ENCODE data around the gene SH3RF3. TPM values are rescaled to one million over a fixed set of nuclear protein-coding genes. Genes with fewer than 3 reads are reported as not detected.

SH3RF3 gene
- total RNA-seq, 1 experiment from 2014 or later, result 1.0 TPM

DNA sequence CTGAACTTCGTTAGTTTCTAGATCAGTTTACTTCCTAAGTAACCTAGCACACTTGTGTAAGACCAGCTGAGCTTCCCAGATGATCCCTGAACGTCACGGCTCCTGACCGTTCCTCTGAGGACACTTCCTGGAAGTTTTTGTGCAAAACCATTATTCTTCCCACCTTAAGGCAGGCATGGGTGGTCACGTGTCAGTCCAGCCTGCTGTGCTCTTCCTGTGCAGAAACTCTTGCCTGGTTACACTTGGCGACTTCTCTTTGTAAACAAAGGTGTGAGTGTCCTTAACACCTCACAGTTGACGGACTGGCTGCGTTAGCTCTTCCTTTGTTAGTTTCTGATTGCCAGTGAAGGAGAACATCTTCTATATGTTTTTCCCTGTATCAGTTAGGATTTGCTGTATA lies 118.3 kb downstream of the SH3RF3 start (continued):
- TF ChIP-seq, protein P1, sequence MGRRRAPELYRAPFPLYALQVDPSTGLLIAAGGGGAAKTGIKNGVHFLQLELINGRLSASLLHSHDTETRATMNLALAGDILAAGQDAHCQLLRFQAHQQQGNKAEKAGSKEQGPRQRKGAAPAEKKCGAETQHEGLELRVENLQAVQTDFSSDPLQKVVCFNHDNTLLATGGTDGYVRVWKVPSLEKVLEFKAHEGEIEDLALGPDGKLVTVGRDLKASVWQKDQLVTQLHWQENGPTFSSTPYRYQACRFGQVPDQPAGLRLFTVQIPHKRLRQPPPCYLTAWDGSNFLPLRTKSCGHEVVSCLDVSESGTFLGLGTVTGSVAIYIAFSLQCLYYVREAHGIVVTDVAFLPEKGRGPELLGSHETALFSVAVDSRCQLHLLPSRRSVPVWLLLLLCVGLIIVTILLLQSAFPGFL (CRISPR knock-in tag; IDR thresholded peaks at IDR 0.05; ENCODE audit: borderline replicate concordance), result no peak

DNA sequence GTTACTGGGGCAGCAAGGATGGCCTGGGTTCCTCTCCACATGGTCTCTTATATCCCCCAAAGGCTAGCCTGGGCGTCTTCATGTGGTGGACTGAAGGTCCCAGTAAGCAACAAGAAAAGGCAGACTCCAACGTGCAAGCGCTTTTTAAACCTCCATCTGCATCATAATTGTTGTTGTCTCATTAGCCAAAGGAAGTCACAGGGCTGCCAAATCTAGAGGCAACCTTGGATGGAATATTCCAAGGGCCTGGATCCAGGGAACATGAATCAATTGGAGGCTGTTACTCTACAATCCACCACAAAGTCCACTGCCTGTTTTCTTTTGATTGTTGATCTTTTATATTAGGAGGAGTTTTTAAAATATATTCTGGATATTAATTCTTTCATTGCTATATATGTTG lies 118.8 kb downstream of the SH3RF3 start:
- POLR2A ChIA-PET, result no interaction called here
- Mint-ChIP-seq H3K27me3 (ENCODE audit: low read depth) (no peaks in the 10 kb centered on the region; the same call in 1 of the 2 replicates), H3K4me1 (peaks cover 13% of the 10 kb centered on the region), H3K36me3 (no peaks in the 10 kb centered on the region), H3K27ac (no peak overlapping the region), H3K4me3 (no peak overlapping the region), H3K9me3 (peaks cover 7% of the 10 kb centered on the region; the same call in 1 of the 2 replicates)
- CTCF ChIA-PET, result no interaction called here
- ATAC-seq (no peak), DNase-seq (ENCODE audit: low spot score) (no peak)
- TF ChIP-seq RELA (CRISPR knock-in tag; IDR thresholded peaks at IDR 0.05; ENCODE audit: borderline replicate concordance) (no peak), NR2C2 (CRISPR knock-in tag; IDR thresholded peaks at IDR 0.05) (no peak), CREB1 (CRISPR knock-in tag; IDR thresholded peaks at IDR 0.05) (no peak), ZNF396 (CRISPR knock-in tag; IDR thresholded peaks at IDR 0.05; ENCODE audit: borderline replicate concordance) (no peak)
- TF ChIP-seq, protein P2, sequence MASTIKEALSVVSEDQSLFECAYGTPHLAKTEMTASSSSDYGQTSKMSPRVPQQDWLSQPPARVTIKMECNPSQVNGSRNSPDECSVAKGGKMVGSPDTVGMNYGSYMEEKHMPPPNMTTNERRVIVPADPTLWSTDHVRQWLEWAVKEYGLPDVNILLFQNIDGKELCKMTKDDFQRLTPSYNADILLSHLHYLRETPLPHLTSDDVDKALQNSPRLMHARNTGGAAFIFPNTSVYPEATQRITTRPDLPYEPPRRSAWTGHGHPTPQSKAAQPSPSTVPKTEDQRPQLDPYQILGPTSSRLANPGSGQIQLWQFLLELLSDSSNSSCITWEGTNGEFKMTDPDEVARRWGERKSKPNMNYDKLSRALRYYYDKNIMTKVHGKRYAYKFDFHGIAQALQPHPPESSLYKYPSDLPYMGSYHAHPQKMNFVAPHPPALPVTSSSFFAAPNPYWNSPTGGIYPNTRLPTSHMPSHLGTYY (CRISPR knock-in tag; IDR thresholded peaks at IDR 0.05), result no peak

DNA sequence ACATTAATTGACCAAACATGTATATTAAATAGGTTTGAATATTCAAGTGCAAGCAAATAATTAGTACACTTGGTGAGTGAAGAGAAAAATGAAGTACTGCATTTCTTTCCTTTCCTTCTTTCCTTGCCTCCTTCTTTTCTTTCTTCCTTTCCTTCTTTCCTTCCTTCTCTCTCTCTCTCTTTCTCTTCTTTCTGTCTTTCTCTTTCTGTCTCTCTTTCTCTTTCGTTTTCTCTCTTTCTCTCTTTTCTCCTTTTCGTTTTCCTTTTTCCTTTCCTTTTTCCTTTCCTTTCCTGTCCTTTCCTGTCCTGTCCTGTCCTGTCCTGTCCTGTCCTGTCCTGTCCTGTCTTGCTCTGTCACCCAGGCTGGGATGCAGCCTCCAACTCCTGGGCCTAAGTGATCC lies 119.6 kb downstream of the SH3RF3 start:
- ATAC-seq, result no peak
- ChIA-PET POLR2A (no interaction called here), CTCF (no interaction called here)
- Mint-ChIP-seq H3K27ac (no peak overlapping the region), H3K36me3 (no peaks in the 10 kb centered on the region), H3K4me3 (no peak overlapping the region), H3K27me3 (ENCODE audit: low read depth) (no peaks in the 10 kb centered on the region; the same call in 1 of the 2 replicates), H3K9me3 (peaks cover 7% of the 10 kb centered on the region; the same call in 1 of the 2 replicates), H3K4me1 (peaks cover 13% of the 10 kb centered on the region)
- no peak for DNase-seq (ENCODE audit: low spot score)
- TF ChIP-seq JAZF1 (CRISPR knock-in tag; IDR thresholded peaks at IDR 0.05) (no peak), FOXK1 (CRISPR knock-in tag; IDR thresholded peaks at IDR 0.05) (no peak), NFE2L1 (CRISPR knock-in tag; IDR thresholded peaks at IDR 0.05) (no peak), ZNF263 (CRISPR knock-in tag; IDR thresholded peaks at IDR 0.05; ENCODE audit: low read depth) (no peak), HMGA2 (CRISPR knock-in tag; IDR thresholded peaks at IDR 0.05) (no peak), JUN (CRISPR knock-in tag; IDR thresholded peaks at IDR 0.05) (no peak), ZNF396 (CRISPR knock-in tag; IDR thresholded peaks at IDR 0.05; ENCODE audit: borderline replicate concordance) (no peak), KAT7 (CRISPR knock-in tag; IDR thresholded peaks at IDR 0.05; ENCODE audit: borderline replicate concordance) (no peak)
- TF ChIP-seq, protein P3, sequence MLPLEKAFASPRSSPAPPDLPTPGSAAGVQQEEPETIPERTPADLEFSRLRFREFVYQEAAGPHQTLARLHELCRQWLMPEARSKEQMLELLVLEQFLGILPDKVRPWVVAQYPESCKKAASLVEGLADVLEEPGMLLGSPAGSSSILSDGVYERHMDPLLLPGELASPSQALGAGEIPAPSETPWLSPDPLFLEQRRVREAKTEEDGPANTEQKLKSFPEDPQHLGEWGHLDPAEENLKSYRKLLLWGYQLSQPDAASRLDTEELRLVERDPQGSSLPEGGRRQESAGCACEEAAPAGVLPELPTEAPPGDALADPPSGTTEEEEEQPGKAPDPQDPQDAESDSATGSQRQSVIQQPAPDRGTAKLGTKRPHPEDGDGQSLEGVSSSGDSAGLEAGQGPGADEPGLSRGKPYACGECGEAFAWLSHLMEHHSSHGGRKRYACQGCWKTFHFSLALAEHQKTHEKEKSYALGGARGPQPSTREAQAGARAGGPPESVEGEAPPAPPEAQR (CRISPR knock-in tag; IDR thresholded peaks at IDR 0.05), result no peak
- TF ChIP-seq, protein P4, sequence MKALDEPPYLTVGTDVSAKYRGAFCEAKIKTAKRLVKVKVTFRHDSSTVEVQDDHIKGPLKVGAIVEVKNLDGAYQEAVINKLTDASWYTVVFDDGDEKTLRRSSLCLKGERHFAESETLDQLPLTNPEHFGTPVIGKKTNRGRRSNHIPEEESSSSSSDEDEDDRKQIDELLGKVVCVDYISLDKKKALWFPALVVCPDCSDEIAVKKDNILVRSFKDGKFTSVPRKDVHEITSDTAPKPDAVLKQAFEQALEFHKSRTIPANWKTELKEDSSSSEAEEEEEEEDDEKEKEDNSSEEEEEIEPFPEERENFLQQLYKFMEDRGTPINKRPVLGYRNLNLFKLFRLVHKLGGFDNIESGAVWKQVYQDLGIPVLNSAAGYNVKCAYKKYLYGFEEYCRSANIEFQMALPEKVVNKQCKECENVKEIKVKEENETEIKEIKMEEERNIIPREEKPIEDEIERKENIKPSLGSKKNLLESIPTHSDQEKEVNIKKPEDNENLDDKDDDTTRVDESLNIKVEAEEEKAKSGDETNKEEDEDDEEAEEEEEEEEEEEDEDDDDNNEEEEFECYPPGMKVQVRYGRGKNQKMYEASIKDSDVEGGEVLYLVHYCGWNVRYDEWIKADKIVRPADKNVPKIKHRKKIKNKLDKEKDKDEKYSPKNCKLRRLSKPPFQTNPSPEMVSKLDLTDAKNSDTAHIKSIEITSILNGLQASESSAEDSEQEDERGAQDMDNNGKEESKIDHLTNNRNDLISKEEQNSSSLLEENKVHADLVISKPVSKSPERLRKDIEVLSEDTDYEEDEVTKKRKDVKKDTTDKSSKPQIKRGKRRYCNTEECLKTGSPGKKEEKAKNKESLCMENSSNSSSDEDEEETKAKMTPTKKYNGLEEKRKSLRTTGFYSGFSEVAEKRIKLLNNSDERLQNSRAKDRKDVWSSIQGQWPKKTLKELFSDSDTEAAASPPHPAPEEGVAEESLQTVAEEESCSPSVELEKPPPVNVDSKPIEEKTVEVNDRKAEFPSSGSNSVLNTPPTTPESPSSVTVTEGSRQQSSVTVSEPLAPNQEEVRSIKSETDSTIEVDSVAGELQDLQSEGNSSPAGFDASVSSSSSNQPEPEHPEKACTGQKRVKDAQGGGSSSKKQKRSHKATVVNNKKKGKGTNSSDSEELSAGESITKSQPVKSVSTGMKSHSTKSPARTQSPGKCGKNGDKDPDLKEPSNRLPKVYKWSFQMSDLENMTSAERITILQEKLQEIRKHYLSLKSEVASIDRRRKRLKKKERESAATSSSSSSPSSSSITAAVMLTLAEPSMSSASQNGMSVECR (CRISPR knock-in tag; IDR thresholded peaks at IDR 0.05; ENCODE audit: borderline replicate concordance), result no peak
- TF ChIP-seq, protein P5, sequence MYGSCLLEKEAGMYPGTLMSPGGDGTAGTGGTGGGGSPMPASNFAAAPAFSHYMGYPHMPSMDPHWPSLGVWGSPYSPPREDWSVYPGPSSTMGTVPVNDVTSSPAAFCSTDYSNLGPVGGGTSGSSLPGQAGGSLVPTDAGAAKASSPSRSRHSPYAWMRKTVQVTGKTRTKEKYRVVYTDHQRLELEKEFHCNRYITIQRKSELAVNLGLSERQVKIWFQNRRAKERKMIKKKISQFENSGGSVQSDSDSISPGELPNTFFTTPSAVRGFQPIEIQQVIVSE (CRISPR knock-in tag; IDR thresholded peaks at IDR 0.05; ENCODE audit: borderline replicate concordance), result no peak
- TF ChIP-seq, protein P6, sequence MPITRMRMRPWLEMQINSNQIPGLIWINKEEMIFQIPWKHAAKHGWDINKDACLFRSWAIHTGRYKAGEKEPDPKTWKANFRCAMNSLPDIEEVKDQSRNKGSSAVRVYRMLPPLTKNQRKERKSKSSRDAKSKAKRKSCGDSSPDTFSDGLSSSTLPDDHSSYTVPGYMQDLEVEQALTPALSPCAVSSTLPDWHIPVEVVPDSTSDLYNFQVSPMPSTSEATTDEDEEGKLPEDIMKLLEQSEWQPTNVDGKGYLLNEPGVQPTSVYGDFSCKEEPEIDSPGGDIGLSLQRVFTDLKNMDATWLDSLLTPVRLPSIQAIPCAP (CRISPR knock-in tag; IDR thresholded peaks at IDR 0.05), result no peak
- TF ChIP-seq, protein P7, sequence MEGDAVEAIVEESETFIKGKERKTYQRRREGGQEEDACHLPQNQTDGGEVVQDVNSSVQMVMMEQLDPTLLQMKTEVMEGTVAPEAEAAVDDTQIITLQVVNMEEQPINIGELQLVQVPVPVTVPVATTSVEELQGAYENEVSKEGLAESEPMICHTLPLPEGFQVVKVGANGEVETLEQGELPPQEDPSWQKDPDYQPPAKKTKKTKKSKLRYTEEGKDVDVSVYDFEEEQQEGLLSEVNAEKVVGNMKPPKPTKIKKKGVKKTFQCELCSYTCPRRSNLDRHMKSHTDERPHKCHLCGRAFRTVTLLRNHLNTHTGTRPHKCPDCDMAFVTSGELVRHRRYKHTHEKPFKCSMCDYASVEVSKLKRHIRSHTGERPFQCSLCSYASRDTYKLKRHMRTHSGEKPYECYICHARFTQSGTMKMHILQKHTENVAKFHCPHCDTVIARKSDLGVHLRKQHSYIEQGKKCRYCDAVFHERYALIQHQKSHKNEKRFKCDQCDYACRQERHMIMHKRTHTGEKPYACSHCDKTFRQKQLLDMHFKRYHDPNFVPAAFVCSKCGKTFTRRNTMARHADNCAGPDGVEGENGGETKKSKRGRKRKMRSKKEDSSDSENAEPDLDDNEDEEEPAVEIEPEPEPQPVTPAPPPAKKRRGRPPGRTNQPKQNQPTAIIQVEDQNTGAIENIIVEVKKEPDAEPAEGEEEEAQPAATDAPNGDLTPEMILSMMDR (IDR thresholded peaks at IDR 0.05), result no peak
- TF ChIP-seq, protein P8, sequence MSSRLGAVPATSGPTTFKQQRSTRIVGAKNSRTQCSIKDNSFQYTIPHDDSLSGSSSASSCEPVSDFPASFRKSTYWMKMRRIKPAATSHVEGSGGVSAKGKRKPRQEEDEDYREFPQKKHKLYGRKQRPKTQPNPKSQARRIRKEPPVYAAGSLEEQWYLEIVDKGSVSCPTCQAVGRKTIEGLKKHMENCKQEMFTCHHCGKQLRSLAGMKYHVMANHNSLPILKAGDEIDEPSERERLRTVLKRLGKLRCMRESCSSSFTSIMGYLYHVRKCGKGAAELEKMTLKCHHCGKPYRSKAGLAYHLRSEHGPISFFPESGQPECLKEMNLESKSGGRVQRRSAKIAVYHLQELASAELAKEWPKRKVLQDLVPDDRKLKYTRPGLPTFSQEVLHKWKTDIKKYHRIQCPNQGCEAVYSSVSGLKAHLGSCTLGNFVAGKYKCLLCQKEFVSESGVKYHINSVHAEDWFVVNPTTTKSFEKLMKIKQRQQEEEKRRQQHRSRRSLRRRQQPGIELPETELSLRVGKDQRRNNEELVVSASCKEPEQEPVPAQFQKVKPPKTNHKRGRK (CRISPR knock-in tag; IDR thresholded peaks at IDR 0.05; ENCODE audit: borderline replicate concordance), result no peak

All from WTC11 (cell line).